Neural progenitor cell (in vitro differentiated cells): ENCODE results near the gene EFTUD2.

ENCODE experiments used
- CTCF ChIP-seq: fragments of 200-600 bp; sonication (generic); IDR thresholded peaks from 2 replicates; pipeline ENCODE4 v1.5.1; 2017; ENCODE audit warnings: antibody characterized with exemption, mild to moderate bottlenecking
- EZH2phosphoT487 ChIP-seq: fragments of 200-600 bp; sonication (generic); IDR thresholded peaks from 2 replicates; pipeline ENCODE4 v1.6.1; 2017; ENCODE audit warnings: antibody characterized with exemption

- no peak for TF ChIP-seq EZH2phosphoT487
- TF ChIP-seq CTCF = no peak
Observed at GRCh38 chr17:44935116-44935515, 35.9 kb upstream of the EFTUD2 start.
